Ectodermal cell (in vitro differentiated cells): ENCODE measurements around the gene NCCRP1.

Experiments
- H3K27ac ChIP-seq: 2 replicates; pipeline ENCODE4 v1.7.0; 2013; ENCODE audit warnings: mild to moderate bottlenecking, low read depth, low read length; ENCODE audit not compliant: insufficient read depth, poor library complexity, severe bottlenecking
- H3K27me3 ChIP-seq: 2 replicates; pipeline ENCODE4 v1.7.0; 2013; ENCODE audit warnings: mild to moderate bottlenecking, low read length; ENCODE audit not compliant: insufficient read depth, control insufficient read depth, poor library complexity, severe bottlenecking
- H3K36me3 ChIP-seq: one replicate; pipeline ENCODE4 v1.7.0; 2013; ENCODE audit warnings: low read length; ENCODE audit not compliant: control insufficient read depth, insufficient read depth
- H3K4me1 ChIP-seq: one replicate; pipeline ENCODE4 v1.7.0; 2013; ENCODE audit warnings: low read length; ENCODE audit not compliant: control insufficient read depth, insufficient read depth
- H3K4me3 ChIP-seq: 2 replicates; pipeline ENCODE4 v1.7.0; 2013; ENCODE audit warnings: low read depth, low read length, control low read depth; ENCODE audit not compliant: insufficient read depth
- H3K9me3 ChIP-seq: 2 replicates; pipeline ENCODE4 v1.7.0; 2013; ENCODE audit warnings: mild to moderate bottlenecking, low read length, moderate library complexity; ENCODE audit not compliant: control insufficient read depth
- WGBS, 2 experiments: methylation state at CpG; one replicate each; pipeline ENCODE4 v1.1.7; 2013; ENCODE audit warnings: missing lambda C conversion rate in 2 of 2; 5-methylcytosine and 5-hydroxymethylcytosine counted together

Gene NCCRP1

DNA sequence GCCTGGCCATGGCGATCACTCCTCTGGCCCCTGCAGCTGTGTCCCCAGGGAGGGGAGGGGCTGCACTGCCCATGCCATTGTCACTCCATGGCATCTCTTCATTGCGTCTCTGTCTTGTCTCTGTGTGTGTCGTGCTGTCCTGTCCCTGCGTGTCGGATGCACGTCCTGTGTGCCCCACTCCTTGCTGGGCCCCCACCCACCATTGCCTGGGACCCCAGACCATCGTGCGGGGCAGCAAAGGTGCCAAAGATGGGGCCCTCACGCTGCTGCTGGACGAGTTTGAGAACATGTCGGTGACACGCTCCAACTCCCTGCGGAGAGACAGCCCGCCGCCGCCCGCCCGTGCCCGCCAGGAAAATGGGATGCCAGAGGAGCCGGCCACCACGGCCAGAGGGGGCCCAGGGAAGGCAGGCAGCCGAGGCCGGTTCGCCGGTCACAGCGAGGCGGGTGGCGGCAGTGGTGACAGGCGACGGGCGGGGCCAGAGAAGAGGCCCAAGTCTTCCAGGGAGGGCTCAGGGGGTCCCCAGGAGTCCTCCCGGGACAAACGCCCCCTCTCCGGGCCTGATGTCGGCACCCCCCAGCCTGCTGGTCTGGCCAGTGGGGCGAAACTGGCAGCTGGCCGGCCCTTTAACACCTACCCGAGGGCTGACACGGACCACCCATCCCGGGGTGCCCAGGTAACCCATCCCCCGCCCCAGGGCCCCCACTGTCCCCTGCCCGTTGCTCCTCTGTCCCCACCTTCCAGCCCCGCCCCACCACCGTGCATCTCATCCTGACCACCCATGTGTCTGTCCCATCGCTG lies 23.9 kb upstream of the NCCRP1 start:
- H3K4me3 ChIP-seq: no peak overlapping the region
- H3K36me3 ChIP-seq: peaks cover 11% of the 10 kb centered on the region
- no peaks in the 10 kb centered on the region for H3K27me3 ChIP-seq
- no peak overlapping the region for H3K27ac ChIP-seq
- H3K4me1 ChIP-seq: peaks cover 2% of the 10 kb centered on the region
- no peaks in the 10 kb centered on the region for H3K9me3 ChIP-seq
- WGBS, 2 experiments: 94 to 96% methylated on average over 45 of the region's 45 CpGs

DNA sequence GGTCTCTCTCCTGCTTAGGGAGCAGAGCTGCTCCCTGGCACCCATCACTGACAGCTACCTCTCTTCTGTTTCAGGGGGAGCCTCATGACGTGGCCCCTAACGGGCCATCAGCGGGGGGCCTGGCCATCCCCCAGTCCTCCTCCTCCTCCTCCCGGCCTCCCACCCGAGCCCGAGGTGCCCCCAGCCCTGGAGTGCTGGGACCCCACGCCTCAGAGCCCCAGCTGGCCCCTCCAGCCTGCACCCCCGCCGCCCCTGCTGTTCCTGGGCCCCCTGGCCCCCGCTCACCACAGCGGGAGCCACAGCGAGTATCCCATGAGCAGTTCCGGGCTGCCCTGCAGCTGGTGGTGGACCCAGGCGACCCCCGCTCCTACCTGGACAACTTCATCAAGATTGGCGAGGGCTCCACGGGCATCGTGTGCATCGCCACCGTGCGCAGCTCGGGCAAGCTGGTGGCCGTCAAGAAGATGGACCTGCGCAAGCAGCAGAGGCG lies 23.2 kb upstream of the NCCRP1 start:
- peaks cover 15% of the 10 kb centered on the region for H3K36me3 ChIP-seq
- H3K27ac ChIP-seq: no peak overlapping the region
- no peaks in the 10 kb centered on the region for H3K9me3 ChIP-seq
- WGBS, 2 experiments: 93 to 95% methylated on average over 25 of the region's 25 CpGs
- no peaks in the 10 kb centered on the region for H3K27me3 ChIP-seq
- no peaks in the 10 kb centered on the region for H3K4me1 ChIP-seq
- no peak overlapping the region for H3K4me3 ChIP-seq

DNA sequence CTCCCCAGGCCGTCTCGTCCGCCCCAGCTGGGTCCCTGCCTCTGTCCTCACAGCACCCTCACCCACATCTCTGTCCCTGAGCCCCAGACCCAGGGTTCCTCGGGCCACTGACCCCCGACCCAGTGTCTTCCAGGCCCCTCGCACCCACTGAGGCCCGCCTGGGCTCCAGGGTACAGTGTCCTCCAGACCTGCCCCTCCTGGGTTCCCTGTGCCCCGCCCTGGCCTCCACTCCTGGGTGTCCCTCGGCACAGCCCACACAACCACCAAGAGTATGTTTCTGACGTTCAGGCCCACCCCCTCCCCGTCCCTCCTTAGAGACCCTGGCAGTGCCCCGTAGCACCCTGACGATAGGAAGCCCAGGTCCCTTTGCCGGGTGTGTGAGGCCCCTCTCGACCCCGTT lies 22.6 kb upstream of the NCCRP1 start:
- H3K4me3 ChIP-seq: no peak overlapping the region
- peaks cover 20% of the 10 kb centered on the region for H3K36me3 ChIP-seq
- no peaks in the 10 kb centered on the region for H3K4me1 ChIP-seq
- 89 to 90% methylated on average over 16 of the region's 16 CpGs for WGBS, 2 experiments
- H3K27ac ChIP-seq: no peak overlapping the region
- no peaks in the 10 kb centered on the region for H3K9me3 ChIP-seq
- H3K27me3 ChIP-seq: no peaks in the 10 kb centered on the region

DNA sequence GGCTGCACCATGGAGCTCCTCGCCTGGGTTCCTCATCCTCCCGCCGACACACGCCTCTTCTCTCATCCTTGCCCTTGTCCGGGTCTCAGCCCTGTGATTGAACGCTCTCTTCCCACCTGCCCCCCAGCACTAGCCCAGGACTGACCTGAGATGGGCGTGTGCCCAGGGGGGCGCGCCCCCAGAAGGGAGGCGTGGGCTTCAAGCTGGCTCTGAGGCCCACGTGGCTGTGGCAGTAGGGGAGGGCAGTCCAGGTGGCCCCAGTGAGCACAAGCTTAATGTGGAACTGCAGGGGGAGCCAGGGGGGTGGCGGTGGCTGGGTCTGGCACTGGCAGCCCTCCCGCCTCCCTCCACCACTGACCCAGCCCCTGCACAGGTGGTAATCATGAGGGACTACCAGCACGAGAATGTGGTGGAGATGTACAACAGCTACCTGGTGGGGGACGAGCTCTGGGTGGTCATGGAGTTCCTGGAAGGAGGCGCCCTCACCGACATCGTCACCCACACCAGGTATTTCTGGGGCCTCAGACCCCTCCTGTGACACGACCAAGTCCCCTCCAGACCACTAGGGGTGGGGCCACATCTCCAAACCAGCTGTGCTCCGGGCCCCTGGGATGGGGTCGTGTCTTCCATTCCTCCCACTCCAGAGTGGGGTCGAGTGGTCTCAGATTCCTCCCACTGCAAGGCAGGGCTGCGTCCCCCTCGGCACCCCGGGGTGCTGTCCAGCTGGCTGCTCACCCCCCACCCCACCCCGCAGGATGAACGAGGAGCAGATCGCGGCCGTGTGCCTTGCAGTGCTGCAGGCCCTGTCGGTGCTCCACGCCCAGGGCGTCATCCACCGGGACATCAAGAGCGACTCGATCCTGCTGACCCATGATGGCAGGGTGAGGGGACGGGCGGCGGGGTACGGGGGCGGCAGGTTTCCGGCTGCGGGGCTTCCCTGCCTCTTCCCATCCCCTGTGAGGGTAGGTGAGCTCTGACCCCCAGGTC lies 21.9 kb upstream of the NCCRP1 start:
- peaks cover 20% of the 10 kb centered on the region for H3K36me3 ChIP-seq
- WGBS, 2 experiments: 95% methylated on average over 43 of the region's 43 CpGs
- no peaks in the 10 kb centered on the region for H3K4me1 ChIP-seq

DNA sequence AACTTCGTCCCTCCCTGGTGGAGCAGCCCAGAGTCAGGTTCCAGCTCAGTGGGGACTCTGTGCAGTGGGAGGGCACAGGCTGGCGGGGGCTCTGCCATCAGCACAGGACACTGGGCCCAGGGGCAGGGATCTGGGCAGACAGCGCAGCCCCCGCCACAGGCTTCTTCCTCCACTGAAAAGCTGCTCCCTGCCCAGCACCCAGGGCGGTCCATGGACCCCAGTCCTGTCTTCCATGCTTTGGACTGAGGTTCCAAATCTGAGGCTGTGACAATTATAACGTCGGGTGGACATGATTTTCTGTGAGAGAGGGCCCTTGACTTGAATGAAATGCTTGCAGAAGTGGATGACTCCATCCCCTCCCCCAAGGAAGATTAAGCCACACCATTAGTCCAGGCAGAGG lies 21.2 kb upstream of the NCCRP1 start:
- Histone ChIP-seq H3K27ac (no peak overlapping the region), H3K4me1 (no peaks in the 10 kb centered on the region), H3K4me3 (no peak overlapping the region), H3K9me3 (no peaks in the 10 kb centered on the region), H3K27me3 (no peaks in the 10 kb centered on the region), H3K36me3 (peaks cover 20% of the 10 kb centered on the region)
- 96% methylated on average over 7 of the region's 7 CpGs for WGBS, 2 experiments

More for the DNA sequence above, 21.9 kb upstream of the NCCRP1 start:
- Histone ChIP-seq H3K4me3 (no peak overlapping the region), H3K9me3 (no peaks in the 10 kb centered on the region), H3K27me3 (no peaks in the 10 kb centered on the region), H3K27ac (no peak overlapping the region)

DNA sequence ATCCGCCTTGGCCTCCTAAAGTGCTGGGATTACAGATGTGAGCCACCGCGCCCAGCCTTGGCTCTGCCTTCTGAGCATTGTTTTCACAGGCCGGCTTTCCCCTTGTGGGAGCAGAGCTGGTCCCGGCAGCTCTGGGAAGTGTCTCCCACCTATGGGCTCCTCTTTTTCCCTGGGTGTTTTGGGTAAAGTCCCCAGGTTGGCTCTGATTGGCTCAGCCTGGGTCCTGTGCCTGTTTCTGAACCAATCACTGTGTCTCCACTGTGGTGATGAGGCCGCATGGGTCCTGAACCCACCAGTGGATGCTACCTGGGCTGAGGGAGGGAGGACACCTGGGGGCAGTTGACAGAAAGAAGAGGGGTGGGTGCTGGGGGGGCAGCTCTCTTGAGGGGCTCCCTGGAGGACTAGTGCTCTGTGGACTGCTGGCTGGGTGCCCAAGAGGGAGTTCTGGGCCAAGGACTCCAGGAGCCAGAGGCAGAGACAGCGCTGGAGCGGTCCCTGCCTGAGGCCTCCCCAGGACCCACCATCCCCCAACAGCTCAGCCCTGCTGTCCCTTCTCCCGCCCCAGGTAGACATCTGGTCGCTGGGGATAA lies 19.6 kb upstream of the NCCRP1 start:
- 92 to 94% methylated on average over 10 of the region's 10 CpGs for WGBS, 2 experiments
- H3K4me1 ChIP-seq: no peaks in the 10 kb centered on the region
- H3K36me3 ChIP-seq: peaks cover 20% of the 10 kb centered on the region
- no peaks in the 10 kb centered on the region for H3K9me3 ChIP-seq
- no peak overlapping the region for H3K27ac ChIP-seq
- H3K4me3 ChIP-seq: no peak overlapping the region
- no peaks in the 10 kb centered on the region for H3K27me3 ChIP-seq

DNA sequence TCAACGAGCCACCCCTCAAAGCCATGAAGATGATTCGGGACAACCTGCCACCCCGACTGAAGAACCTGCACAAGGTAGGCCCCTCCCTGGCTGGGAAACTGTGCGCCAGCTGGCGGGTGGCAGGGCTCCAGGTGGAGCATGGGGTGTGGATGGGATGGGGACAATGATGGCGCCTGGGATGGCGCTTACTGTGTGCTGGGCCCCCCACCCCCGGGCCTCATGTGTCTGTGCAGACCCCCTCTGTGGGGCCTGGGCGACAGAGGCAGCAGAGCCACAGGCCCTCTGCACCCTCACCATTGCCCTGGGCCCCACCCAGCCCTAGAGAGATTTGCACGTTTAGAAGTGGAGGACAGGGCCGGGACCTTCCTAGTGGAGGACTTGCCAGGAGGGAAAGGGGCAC lies 19.0 kb upstream of the NCCRP1 start:
- no peaks in the 10 kb centered on the region for H3K27me3 ChIP-seq
- no peaks in the 10 kb centered on the region for H3K4me1 ChIP-seq
- H3K36me3 ChIP-seq: peaks cover 20% of the 10 kb centered on the region
- no peaks in the 10 kb centered on the region for H3K9me3 ChIP-seq
- no peak overlapping the region for H3K27ac ChIP-seq
- H3K4me3 ChIP-seq: no peak overlapping the region
- 95% methylated on average over 11 of the region's 11 CpGs for WGBS, 2 experiments

DNA sequence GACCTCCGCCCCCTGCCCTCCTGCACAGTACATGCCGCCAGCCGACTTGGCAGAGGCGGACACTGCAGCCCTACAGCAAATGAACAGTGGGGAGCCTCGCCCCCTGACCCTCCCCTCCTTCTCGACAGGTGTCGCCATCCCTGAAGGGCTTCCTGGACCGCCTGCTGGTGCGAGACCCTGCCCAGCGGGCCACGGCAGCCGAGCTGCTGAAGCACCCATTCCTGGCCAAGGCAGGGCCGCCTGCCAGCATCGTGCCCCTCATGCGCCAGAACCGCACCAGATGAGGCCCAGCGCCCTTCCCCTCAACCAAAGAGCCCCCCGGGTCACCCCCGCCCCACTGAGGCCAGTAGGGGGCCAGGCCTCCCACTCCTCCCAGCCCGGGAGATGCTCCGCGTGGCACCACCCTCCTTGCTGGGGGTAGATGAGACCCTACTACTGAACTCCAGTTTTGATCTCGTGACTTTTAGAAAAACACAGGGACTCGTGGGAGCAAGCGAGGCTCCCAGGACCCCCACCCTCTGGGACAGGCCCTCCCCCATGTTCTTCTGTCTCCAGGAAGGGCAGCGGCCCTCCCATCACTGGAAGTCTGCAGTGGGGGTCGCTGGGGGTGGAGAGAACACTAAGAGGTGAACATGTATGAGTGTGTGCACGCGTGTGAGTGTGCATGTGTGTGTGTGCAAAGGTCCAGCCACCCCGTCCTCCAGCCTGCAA lies 18.3 kb upstream of the NCCRP1 start:
- 95% methylated on average over 30 of the region's 30 CpGs for WGBS, 2 experiments
- H3K9me3 ChIP-seq: no peaks in the 10 kb centered on the region
- H3K27me3 ChIP-seq: no peaks in the 10 kb centered on the region
- no peaks in the 10 kb centered on the region for H3K4me1 ChIP-seq
- no peak overlapping the region for H3K4me3 ChIP-seq
- no peak overlapping the region for H3K27ac ChIP-seq
- H3K36me3 ChIP-seq: peaks cover 14% of the 10 kb centered on the region

DNA sequence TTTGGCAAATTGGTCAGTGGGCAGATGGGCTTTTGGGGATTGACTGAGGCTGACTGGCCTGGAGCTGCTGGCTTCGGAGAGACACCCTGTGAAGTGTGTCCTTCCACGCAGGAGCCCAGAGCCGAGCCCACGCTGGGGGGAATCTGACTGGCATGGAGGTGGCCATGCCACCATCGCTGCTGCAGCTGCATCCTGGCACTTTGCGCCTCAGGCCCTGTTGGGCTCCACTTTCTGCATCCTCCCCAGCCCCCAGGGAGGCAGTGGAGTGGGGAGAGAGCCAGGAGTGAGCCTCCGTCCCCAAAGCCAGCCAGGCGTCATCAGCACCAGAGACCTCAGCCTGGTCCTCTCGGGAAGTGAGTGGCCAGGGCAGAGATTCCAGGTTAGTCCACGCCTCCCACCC lies 17.0 kb upstream of the NCCRP1 start:
- 93 to 96% methylated on average over 10 of the region's 10 CpGs for WGBS, 2 experiments
- no peaks in the 10 kb centered on the region for H3K4me1 ChIP-seq
- no peaks in the 10 kb centered on the region for H3K27me3 ChIP-seq
- peaks cover 14% of the 10 kb centered on the region for H3K36me3 ChIP-seq
- no peaks in the 10 kb centered on the region for H3K9me3 ChIP-seq
- H3K27ac ChIP-seq: no peak overlapping the region
- no peak overlapping the region for H3K4me3 ChIP-seq
